Keratinocyte (primary cell): ENCODE results near the gene FLAD1. TPM values are rescaled to one million over a fixed set of nuclear protein-coding genes. Genes with fewer than 3 reads are reported as not detected.

Experiments
- DNase-seq: peaks from one replicate; pipeline ENCODE4 v3.0.0-alpha.2; 2011; ENCODE audit warnings: low read depth, missing footprints, low spot score
- FAIRE-seq: peaks from 2 replicates; lab custom pipeline; 2011; peaks lifted over from hg19 to GRCh38; lab: Jason Lieb, UNC
- H2AFZ ChIP-seq: 2 replicates; pipeline ENCODE4 v1.6.0; 2012; ENCODE audit warnings: low read length, control low read depth, inconsistent platforms; ENCODE audit not compliant: control insufficient read depth
- H3K27ac ChIP-seq: 2 replicates; pipeline ENCODE4 v1.5.1; 2011; ENCODE audit warnings: low read length; ENCODE audit not compliant: control insufficient read depth, insufficient read depth
- H3K27me3 ChIP-seq: 3 replicates; pipeline ENCODE4 v1.6.0; 2011; ENCODE audit warnings: low read length; ENCODE audit not compliant: control insufficient read depth, insufficient read depth; ENCODE audit errors: extremely low read depth
- H3K36me3 ChIP-seq, 2 experiments: 2 replicates in 1 of 2; 3 replicates in 1 of 2; pipeline ENCODE4 v1.5.1; 2011; ENCODE audit warnings: low read length in 2 of 2, mild to moderate bottlenecking in 1 of 2; ENCODE audit not compliant: control insufficient read depth in 2 of 2, insufficient read depth in 2 of 2; ENCODE audit errors: extremely low read depth in 1 of 2
- H3K4me1 ChIP-seq: 3 replicates; pipeline ENCODE4 v1.5.1; 2011; ENCODE audit warnings: low read length; ENCODE audit not compliant: control insufficient read depth, insufficient read depth; ENCODE audit errors: extremely low read depth
- H3K4me2 ChIP-seq: 3 replicates; pipeline ENCODE4 v1.6.0; 2011; ENCODE audit warnings: low read depth, low read length; ENCODE audit not compliant: control insufficient read depth, insufficient read depth; ENCODE audit errors: extremely low read depth
- H3K4me3 ChIP-seq, 3 experiments: fragments of 200-600 bp in 1 of 3; sonication (generic) in 1 of 3; 2 replicates in 2 of 3; 3 replicates in 1 of 3; pipeline ENCODE4 v1.5.1; 2011 to 2016; ENCODE audit warnings: low read length in 3 of 3, mild to moderate bottlenecking in 3 of 3, control low read depth in 2 of 3, inconsistent platforms in 1 of 3, low read depth in 1 of 3, mixed read lengths in 1 of 3, mixed run types in 1 of 3, moderate library complexity in 1 of 3; ENCODE audit not compliant: control insufficient read depth in 2 of 3, insufficient read depth in 2 of 3; ENCODE audit errors: extremely low read depth in 1 of 3
- H3K79me2 ChIP-seq: 2 replicates; pipeline ENCODE4 v1.6.0; 2012; ENCODE audit warnings: low read length; ENCODE audit not compliant: control insufficient read depth, insufficient read depth
- H3K9ac ChIP-seq: 3 replicates; pipeline ENCODE4 v1.6.0; 2011; ENCODE audit warnings: low read length; ENCODE audit not compliant: control insufficient read depth, insufficient read depth; ENCODE audit errors: extremely low read depth
- H3K9me1 ChIP-seq: 3 replicates; pipeline ENCODE4 v1.6.0; 2011; ENCODE audit warnings: low read length; ENCODE audit not compliant: control insufficient read depth, insufficient read depth; ENCODE audit errors: extremely low read depth
- H3K9me3 ChIP-seq: 2 replicates; pipeline ENCODE4 v1.5.1; 2012; ENCODE audit warnings: low read depth, low read length; ENCODE audit not compliant: control insufficient read depth
- H4K20me1 ChIP-seq: 3 replicates; pipeline ENCODE4 v1.6.0; 2011; ENCODE audit warnings: low read length; ENCODE audit not compliant: control insufficient read depth, insufficient read depth; ENCODE audit errors: extremely low read depth
- CTCF ChIP-seq, 3 experiments: IDR thresholded peaks in 1 of 3; conservative IDR thresholded peaks in 1 of 3; optimal IDR thresholded peaks in 1 of 3; 2 replicates in 2 of 3; 3 replicates in 1 of 3; pipeline versions ENCODE3 to v1.5.1; 2011; ENCODE audit warnings: low read length in 3 of 3, mild to moderate bottlenecking in 3 of 3, moderate library complexity in 2 of 3, control low read depth in 1 of 3, inconsistent platforms in 1 of 3; ENCODE audit not compliant: insufficient read depth in 2 of 3; ENCODE audit errors: extremely low read depth in 1 of 3
- EZH2 ChIP-seq: IDR thresholded peaks from one replicate; pipeline ENCODE4 v1.6.1; 2012; ENCODE audit warnings: inconsistent platforms, mild to moderate bottlenecking, low read length, moderate library complexity
- dilution Hi-C: fragments of 300-500 bp; cut with MboI; formaldehyde crosslinking; loops from one replicate; pipeline ENCODE4 v1.7.0; 2020; ENCODE audit warnings: low sequenced_read_pairs; ENCODE audit not compliant: extremely low pct_ligation_motif_present
- polyA plus RNA-seq, 5 experiments: library from polyadenylated mRNA; depleted of rRNA in 3 of 5; stranded (reverse) in 3 of 5; stranded (forward) in 1 of 5; unstranded in 1 of 5; fragments of >200 nt; gene quantifications; 1 replicate in 1 of 5; 2 replicates in 3 of 5; 3 replicates in 1 of 5; pipeline versions ENCODE4 v1.2.1 to v1.2.3, GENCODE V29; 2011 to 2012; ENCODE audit warnings: missing spikeins in 2 of 5, low read depth in 1 of 5, low replicate concordance in 1 of 5

The FLAD1 gene
- polyA plus RNA-seq, 1 donor (not counting 4 experiments of a cell fraction or from before 2014, with no cell fraction given) = 51.4 TPM

- Histone ChIP-seq H3K9ac (no peak overlapping the region), H3K4me2 (no peak overlapping the region), H3K4me1 (peaks cover 76% of the 10 kb centered on the region), H3K9me3 (no peaks in the 10 kb centered on the region), H3K36me3 (peaks cover 19 to 56% of the 10 kb centered on the region in 2 experiments), H3K9me1 (no peaks in the 10 kb centered on the region), H3K79me2 (peaks cover 54% of the 10 kb centered on the region), H3K27me3 (no peaks in the 10 kb centered on the region), H3K4me3 (no peak overlapping the region), H3K27ac (no peak overlapping the region), H2AFZ (no peak overlapping the region), H4K20me1 (peaks cover 6% of the 10 kb centered on the region)
- no peak for TF ChIP-seq CTCF (optimal IDR thresholded peaks at IDR 0.05 in 1 of 3, IDR thresholded peaks at IDR 0.05 in 1 of 3, conservative IDR thresholded peaks at IDR 0.05 in 1 of 3; ENCODE audit: extremely low read depth in 1 of 3, insufficient read depth in 2 of 3, low read length in 3 of 3)
- TF ChIP-seq EZH2 = no peak
- FAIRE-seq (no peak), DNase-seq (no peak)
- dilution Hi-C loops = no loop called here
Measured at GRCh38 chr1:155011004-155011416, 27.9 kb downstream of the FLAD1 start.

- Histone ChIP-seq H3K79me2 (peaks cover 49% of the 10 kb centered on the region), H4K20me1 (peaks cover 6% of the 10 kb centered on the region), H3K27ac (peak overlapping the region; percentile 8), H3K4me2 (peak overlapping the region; percentile 27), H3K27me3 (no peaks in the 10 kb centered on the region), H3K4me1 (peaks cover 76% of the 10 kb centered on the region), H3K36me3 (peaks cover 23 to 55% of the 10 kb centered on the region in 2 experiments), H3K9me3 (no peaks in the 10 kb centered on the region), H2AFZ (no peak overlapping the region), H3K4me3 (no peak overlapping the region), H3K9me1 (no peaks in the 10 kb centered on the region), H3K9ac (no peak overlapping the region)
- DNase-seq = no peak
- dilution Hi-C loops = no loop called here
- no peak for FAIRE-seq
- TF ChIP-seq CTCF (optimal IDR thresholded peaks at IDR 0.05 in 1 of 3, IDR thresholded peaks at IDR 0.05 in 1 of 3, conservative IDR thresholded peaks at IDR 0.05 in 1 of 3; ENCODE audit: extremely low read depth in 1 of 3, insufficient read depth in 2 of 3, low read length in 3 of 3) (no peak), EZH2 (no peak)
Measured at GRCh38 chr1:155011437-155012025, 28.4 kb downstream of the FLAD1 start.
